HG03575 (cell line): ENCODE data around the gene SERPING1.

Experiments
- ATAC-seq: cut with Tn5 transposase; IDR thresholded peaks from one replicate; pipeline ENCODE4 v1.9.1; 2021; ENCODE audit not compliant: unreplicated experiment, insufficient number of reproducible peaks, low FRiP score; ENCODE audit errors: extremely low read depth

The SERPING1 gene

GRCh38 chr11:57597461-57597915 lies at the start of gene SERPING1:
SERPING1 (plus strand) TSS chr11:57597685; CDS start chr11:57598271, 586 bp downstream.
- no peak for ATAC-seq

GRCh38 chr11:57547854-57548377 lies 49.6 kb upstream of the SERPING1 start:
- ATAC-seq = peak; percentile 56

GRCh38 chr11:57549983-57550382 lies 47.5 kb upstream of the SERPING1 start:
- ATAC-seq = no peak

- no peak for ATAC-seq
Observed at GRCh38 chr11:57551941-57552340, 45.5 kb upstream of the SERPING1 start.

GRCh38 chr11:57552479-57552878 lies 45.0 kb upstream of the SERPING1 start:
- ATAC-seq = no peak

GRCh38 chr11:57555393-57555792 lies 42.1 kb upstream of the SERPING1 start:
- ATAC-seq = no peak

GRCh38 chr11:57556041-57556440 lies 41.4 kb upstream of the SERPING1 start:
- no peak for ATAC-seq

GRCh38 chr11:57560146-57560545 lies 37.3 kb upstream of the SERPING1 start:
- no peak for ATAC-seq

GRCh38 chr11:57562596-57562995 lies 34.9 kb upstream of the SERPING1 start:
- ATAC-seq = no peak

GRCh38 chr11:57566005-57566904 lies 31.2 kb upstream of the SERPING1 start:
- peak; percentile 63 for ATAC-seq

- ATAC-seq = no peak
Observed at GRCh38 chr11:57566905-57567514, 30.5 kb upstream of the SERPING1 start.

- no peak for ATAC-seq
Observed at GRCh38 chr11:57567515-57568329, 29.8 kb upstream of the SERPING1 start, which contains the start of gene UBE2L6. UBE2L6 (minus strand) TSS chr11:57567672; CDS start chr11:57567611, 61 bp downstream.

- ATAC-seq = no peak
Observed at GRCh38 chr11:57568330-57568766, 29.1 kb upstream of the SERPING1 start.

GRCh38 chr11:57571606-57572005 lies 25.9 kb upstream of the SERPING1 start:
- no peak for ATAC-seq

- no peak for ATAC-seq
Observed at GRCh38 chr11:57574061-57574460, 23.4 kb upstream of the SERPING1 start.

GRCh38 chr11:57584341-57584740 lies 13.1 kb upstream of the SERPING1 start:
- ATAC-seq = no peak

GRCh38 chr11:57585301-57585700 lies 12.2 kb upstream of the SERPING1 start:
- ATAC-seq = no peak

GRCh38 chr11:57586711-57587245 lies 10.7 kb upstream of the SERPING1 start:
- no peak for ATAC-seq
